MM.1S (cell line): Measurements from ENCODE around the gene GALC.

Experiments used
- EZH2 ChIP-seq: fragments of 300-600 bp; sonication (generic); optimal IDR thresholded peaks from 2 replicates; pipeline ENCODE3; 2017; ENCODE audit warnings: low read depth, mild to moderate bottlenecking, antibody characterized with exemption, low read length, mixed read lengths
- EZH2phosphoT487 ChIP-seq: fragments of 300-600 bp; sonication (generic); IDR thresholded peaks from 2 replicates; pipeline ENCODE4 v1.6.1; 2018; ENCODE audit warnings: antibody characterized with exemption, low read length
- TF ChIP-seq, protein P1 (sequence below): fragments of 300-600 bp; sonication (generic); IDR thresholded peaks from 2 replicates; pipeline ENCODE4 v1.5.1; 2016; ENCODE audit warnings: antibody characterized with exemption, low read length, mixed read lengths

DNA sequence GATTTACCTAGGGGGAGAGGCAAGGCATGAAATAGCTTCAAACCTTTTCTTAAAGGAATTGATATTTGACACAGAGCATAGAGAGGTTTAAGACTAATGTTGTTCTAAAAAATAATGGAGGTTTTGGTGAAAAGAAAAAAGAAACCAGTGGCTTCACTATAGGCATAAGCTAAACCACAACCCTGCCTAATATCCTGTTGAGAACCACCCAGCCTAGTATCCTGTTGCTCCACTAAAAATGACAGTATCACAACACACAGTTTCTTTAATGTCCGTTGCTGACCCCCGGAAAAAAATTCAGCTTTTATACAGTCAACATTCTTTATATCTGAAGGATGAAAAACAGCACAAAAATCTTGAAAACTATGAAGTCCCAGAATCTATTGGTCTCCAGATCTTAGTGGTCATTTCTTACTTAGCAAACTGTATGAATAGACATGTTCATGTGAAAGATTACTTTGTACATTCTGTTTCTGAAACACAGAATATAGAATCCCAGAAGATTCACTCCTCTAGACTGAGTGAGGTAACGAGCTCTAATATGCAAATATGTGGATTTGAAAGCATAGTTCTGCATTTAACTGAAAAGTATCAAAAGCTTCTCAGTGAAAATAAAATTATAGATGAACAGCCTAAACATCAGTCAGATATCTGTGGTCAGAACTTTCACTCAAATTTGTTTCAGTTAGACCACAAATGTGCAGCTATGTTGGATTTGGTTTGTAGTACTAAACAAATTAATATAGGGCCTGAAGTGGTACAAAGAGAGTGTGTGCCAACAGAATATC is 40.5 kb downstream of the GALC start:
- TF ChIP-seq, protein P1, sequence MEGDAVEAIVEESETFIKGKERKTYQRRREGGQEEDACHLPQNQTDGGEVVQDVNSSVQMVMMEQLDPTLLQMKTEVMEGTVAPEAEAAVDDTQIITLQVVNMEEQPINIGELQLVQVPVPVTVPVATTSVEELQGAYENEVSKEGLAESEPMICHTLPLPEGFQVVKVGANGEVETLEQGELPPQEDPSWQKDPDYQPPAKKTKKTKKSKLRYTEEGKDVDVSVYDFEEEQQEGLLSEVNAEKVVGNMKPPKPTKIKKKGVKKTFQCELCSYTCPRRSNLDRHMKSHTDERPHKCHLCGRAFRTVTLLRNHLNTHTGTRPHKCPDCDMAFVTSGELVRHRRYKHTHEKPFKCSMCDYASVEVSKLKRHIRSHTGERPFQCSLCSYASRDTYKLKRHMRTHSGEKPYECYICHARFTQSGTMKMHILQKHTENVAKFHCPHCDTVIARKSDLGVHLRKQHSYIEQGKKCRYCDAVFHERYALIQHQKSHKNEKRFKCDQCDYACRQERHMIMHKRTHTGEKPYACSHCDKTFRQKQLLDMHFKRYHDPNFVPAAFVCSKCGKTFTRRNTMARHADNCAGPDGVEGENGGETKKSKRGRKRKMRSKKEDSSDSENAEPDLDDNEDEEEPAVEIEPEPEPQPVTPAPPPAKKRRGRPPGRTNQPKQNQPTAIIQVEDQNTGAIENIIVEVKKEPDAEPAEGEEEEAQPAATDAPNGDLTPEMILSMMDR: no peak
- no peak for TF ChIP-seq EZH2
- TF ChIP-seq EZH2phosphoT487: no peak
